GM19397 (cell line): ENCODE results near the gene TWNK.
A peak's percentile ranks its signal among the peaks of the same experiment; 100 is the strongest.

Experiments
- ATAC-seq: cut with Tn5 transposase; IDR thresholded peaks from one replicate; pipeline ENCODE4 v1.9.1; 2021; ENCODE audit warnings: mild to moderate bottlenecking, moderate library complexity; ENCODE audit not compliant: unreplicated experiment

Gene TWNK

DNA sequence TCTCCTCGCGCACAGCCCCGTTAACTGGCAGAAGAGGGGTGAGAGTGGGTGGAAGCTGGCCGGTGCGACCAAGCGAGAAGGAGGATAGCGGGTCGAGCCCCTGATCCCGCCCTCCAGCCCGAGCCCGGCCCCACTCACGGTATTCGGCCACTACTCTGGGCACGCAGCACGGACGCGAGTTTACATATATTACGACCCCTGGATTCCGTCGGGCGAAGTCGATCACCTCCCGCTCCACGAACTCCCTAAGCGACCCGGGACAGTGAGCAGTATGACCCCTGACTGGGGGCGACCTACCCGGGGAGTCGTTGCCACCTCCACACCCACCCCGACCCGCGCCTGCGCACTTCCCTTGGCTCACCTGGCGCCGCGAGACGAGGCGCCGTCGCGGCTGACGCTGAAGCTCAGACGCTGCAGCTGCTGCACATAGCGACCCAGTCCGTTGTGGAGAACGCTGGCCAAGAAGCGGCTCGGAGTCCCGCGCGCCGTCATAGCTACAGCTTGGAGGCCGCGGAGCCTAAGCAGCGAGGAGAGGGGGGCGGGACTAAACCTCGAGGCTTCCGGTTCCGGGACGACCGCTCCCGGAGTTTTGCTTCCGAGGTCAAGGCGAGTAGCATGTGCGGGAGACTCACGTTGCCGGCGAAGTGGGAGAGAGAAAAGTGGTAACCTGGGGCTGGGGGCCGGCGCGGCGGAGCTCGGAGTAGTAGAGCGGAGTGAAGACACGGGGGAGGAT lies at the start of gene TWNK, which contains the start of gene MRPL43:
TSS of gene TWNK (plus strand) at position 592 of the 733 bp plus-strand sequence. CDS start 668 bp downstream, outside the sequence.
TSS of gene MRPL43 (minus strand) at position 546 of the 733 bp plus-strand sequence. CDS start at position 492, 54 bp downstream.
- ATAC-seq = peak; percentile 76

GRCh38 chr10:100939763-100940344 lies 47.5 kb upstream of the TWNK start:
- no peak for ATAC-seq

DNA sequence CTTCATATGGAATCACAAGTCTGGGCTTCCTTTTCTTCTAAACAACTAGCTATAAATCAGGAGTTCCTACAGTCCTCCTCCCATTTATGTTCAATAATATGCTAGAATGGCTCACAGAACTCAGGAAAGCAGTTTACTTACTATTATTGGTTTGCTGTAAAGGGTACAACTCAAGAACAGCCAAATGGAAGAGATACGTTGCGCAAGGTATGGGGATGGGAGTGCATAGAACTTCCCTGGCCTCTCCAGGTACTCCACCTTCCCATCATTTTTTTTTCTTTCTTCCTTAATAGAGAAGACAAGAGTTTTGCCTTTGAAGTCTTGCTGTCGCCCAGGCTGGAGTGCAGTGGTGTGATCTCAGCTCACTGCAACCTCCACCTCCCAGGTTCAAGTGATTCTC lies 45.1 kb upstream of the TWNK start:
- no peak for ATAC-seq

GRCh38 chr10:100943508-100943907 lies 43.8 kb upstream of the TWNK start:
- ATAC-seq = no peak

GRCh38 chr10:100945754-100946153 lies 41.6 kb upstream of the TWNK start:
- ATAC-seq = no peak

DNA sequence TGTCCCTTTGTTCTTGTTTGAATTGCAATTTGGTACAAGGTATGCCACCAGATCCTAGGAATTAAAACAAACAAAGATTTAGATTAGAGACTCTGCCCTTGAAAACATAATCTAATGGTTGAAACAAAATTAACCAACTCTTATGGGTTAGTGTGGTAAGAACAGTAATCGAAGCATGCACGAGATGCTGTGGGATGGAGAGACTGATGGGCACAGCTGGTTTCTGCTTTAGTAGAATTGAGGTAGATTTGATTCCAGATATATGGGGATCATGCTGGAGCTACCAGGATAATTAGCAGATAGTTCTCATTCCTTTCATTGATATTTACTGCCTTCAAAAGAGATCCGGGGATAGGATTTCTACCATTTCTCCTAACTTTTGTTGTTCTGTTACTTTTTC lies 38.4 kb upstream of the TWNK start:
- ATAC-seq = no peak

- ATAC-seq = no peak
Observed at GRCh38 chr10:100960251-100960650, 27.1 kb upstream of the TWNK start.

GRCh38 chr10:100962351-100963080 lies 24.8 kb upstream of the TWNK start:
- no peak for ATAC-seq

DNA sequence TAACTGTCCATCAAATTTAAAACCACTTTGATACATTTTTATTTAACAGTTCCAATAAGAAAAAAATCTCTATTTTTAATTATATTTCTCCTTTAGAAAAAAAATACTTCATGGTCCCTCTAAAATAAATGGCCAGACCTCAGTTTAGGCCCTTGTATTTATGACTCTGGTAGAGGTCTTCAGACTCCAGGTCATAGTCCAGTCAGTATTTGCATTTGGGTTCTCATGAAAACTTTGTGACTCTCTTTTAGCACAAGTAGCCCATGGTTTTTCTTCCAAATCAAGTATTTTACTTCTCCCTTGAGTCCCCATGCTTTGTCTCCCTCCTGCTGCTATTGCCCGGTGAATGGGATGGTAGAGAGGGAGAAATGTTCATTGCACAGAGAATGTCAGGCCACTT lies 23.5 kb upstream of the TWNK start:
- ATAC-seq = no peak

- no peak for ATAC-seq
Observed at GRCh38 chr10:100965820-100966219, 21.5 kb upstream of the TWNK start.

- no peak for ATAC-seq
Observed at GRCh38 chr10:100966887-100967286, 20.5 kb upstream of the TWNK start.

- ATAC-seq = no peak
Observed at GRCh38 chr10:100967332-100967731, 20.0 kb upstream of the TWNK start.

- ATAC-seq = no peak
Observed at GRCh38 chr10:100968062-100968736, 19.1 kb upstream of the TWNK start.

GRCh38 chr10:100968863-100969186 lies 18.5 kb upstream of the TWNK start:
- ATAC-seq = no peak

DNA sequence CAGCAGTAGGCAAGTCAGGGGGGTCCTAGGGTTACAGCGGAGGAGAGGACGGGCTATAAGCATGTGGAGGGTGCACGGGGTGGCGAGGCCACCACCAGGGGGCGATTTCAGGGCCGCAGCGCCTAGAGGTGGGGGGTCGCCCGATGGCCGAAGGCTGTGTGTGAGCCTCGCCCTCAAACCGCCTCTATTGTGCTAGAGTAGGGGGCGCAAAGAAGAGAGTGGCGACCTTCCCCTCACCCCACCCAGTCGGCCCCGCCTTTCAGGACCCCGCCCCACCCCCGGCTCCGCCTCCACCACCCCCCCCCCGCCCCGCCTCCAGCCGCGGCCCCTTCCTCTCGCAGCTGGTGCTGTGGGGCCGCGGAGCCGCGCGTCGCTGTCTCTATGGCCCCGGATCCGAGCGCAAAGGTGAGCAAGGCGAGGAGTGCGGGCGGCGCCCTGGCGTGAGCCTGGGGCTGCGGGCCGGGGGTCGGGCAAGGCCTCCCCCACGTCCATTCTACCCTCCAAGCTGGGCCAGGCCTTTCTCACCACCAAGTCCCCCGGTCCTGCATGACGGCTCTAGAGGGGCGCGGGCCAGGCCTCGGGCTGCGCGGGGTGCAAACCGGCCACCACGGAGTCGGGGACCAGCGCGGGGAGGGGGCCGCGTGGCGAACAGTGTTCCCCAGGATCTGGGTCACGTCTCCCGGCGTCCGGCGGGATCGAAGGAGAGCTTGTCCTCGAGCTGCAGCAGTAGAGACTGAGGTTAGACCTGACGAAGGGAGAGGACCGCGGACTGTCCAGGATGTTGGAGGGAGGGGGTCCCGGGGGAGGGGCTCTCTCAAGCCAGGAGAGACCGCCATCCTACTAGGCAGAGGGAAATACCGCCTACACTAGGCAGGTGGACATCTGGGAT lies 17.9 kb upstream of the TWNK start, which contains the start of gene SEMA4G:
TSS of gene SEMA4G (plus strand) at position 318 of the 889 bp plus-strand sequence. CDS start 3,409 bp downstream, outside the sequence.
- no peak for ATAC-seq

DNA sequence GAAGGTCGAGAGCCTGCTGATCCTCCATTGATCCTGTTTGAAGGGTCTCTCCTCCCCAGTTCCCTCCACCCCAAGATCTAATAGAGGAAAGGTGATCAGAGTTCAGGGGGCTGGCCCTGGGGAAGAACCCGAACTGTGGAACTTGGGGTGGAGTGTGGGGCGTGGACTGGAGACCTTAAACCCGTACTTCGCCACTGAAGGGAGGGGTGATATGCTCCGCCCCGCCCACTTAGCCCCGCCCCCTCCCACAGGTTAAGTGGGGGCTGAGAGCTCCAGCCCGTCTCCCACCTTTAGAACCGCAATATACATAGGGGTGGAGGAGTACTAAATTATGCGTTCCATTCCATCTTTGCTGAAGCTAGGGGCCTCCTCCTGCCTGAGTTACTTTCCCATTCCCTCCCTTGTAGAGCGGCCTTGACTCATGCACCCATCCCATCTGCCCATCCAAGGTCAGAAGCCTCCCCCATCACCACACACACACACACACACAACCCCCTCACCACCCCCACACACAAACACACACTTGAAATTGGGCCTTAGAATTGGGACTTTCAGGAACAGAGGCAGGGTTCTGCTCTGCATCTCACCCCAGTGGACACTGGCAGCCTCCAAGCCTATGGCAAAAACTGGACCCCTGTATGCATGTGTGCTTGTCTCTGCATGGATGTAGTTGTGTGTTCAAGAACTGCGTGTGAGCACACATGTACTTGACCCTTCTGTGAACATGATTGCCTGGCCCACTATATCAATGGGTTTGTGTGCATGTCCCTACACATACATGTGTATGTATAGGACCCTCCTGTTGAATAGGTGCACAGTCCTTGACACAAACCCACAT lies 17.0 kb upstream of the TWNK start:
- ATAC-seq = no peak

DNA sequence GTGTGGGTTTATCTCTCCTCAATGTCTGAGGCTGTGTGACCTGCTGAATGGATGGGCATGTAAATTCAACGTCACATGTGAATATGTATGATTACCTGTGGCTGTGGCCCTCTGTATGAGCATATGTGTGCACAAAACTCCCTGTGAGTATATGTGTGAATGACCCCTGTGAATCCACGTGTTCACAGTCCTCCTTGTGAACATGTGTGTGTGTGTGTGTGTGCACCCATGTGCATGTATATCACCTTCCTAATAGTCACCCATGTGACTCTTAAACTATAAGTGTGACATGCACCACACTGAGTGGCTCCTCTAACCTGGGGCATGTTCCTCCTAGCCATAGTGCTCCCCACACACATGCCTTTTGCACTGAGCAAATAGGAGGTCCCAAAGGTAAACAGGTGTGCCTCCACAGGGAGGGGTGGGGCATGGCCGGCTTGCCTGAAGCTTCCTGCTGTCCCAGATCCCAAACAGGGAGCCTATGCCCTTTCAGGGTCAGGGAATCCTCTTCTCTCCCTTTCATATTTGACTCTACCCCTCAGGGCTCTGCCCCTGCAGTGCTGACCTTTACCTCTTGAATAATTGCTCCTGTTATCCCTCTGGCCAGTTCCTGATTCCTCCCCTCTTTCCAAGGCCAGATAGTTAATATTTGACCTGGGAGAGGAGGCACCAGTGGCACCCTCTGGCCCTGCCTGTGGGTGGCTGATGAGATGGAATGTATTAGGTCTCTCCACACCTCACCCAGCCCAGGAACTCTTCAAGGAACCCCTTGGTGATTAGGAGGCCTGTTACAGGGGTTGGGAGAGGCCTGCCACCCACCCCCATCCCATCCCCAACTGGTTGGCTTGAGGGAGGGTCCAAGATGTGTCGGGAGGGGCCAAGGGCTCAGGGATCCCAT lies 16.2 kb upstream of the TWNK start:
- ATAC-seq = no peak

DNA sequence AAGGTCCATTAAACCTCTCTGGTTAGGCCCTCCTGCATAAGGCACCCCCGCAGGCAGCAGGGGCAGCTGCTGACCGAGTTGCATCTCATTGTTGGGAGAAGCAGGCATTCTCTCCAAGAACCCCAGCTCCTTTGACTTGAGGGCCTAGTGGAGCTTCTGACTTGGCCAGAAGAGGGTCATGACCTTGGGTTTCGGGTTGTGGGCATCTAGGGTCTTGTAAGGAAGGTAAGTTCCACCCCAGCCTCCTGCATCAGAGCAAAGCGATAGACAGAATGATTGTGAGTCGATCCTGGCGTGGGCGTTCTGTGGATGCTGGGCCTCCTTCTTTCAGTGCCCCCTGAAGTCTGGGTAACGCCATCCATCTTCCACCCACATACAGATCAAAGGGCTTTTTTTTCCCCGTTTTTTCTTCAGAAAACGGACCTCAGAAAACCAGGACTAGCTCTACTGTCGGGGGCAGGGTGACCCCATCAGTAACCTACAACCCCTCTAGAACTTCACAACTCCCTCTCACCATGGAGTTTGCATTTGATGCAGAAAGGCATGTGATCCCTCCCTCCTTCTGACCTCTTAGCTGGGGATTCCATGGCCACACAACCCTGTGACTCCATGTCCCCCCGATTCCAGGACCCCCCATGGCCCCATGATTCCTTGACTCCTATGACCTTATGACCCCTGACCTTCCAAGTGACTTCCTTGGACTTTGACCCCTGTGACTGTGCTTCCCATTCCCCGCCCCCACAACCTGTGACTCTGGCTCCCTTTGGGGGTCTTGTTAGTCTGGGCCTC lies 15.0 kb upstream of the TWNK start:
- ATAC-seq = no peak
